IMR-90 (cell line): ENCODE data around the gene P2RX5. TPM values are rescaled to one million over a fixed set of nuclear protein-coding genes. Genes with fewer than 3 reads are reported as not detected.
A peak's percentile ranks its signal among the peaks of the same experiment; 100 is the strongest.

ENCODE experiments used
- ATAC-seq: fragments of 200-7000 bp; cut with Tn5 transposase; 2 replicates; pipeline ENCODE4 v1.9.1; 2020; ENCODE audit warnings: low read depth, mild to moderate bottlenecking, moderate library complexity
- BruUV-seq: library from RNA; stranded (reverse); fragments of 400-500 nt; replicated peaks from 2 replicates; lab custom pipeline; 2021; lab: Mats Ljungman, UMichigan
- CTCF ChIA-PET: fragments of 300-600 bp; formaldehyde crosslinking; extraction: SDS; loops from one replicate; lab custom pipeline; 2021; ENCODE audit warnings: antibody characterized with exemption; lab: Yijun Ruan, JAX
- POLR2A ChIA-PET: fragments of 300-600 bp; sonication (Branson Sonifier 250); formaldehyde crosslinking; loops from one replicate; lab custom pipeline; 2022; ENCODE audit warnings: antibody characterized with exemption; ENCODE audit not compliant: unreplicated experiment; lab: Charles Lee
- DNase-seq: peaks from one replicate; pipeline ENCODE4 v3.0.0; 2013
- H2AFZ ChIP-seq: replicated peaks from 2 replicates; pipeline ENCODE3; 2013; ENCODE audit warnings: low read length, mild to moderate bottlenecking; ENCODE audit not compliant: poor library complexity
- H2AK5ac ChIP-seq: 2 replicates; pipeline ENCODE4 v1.6.1; 2013; ENCODE audit warnings: low read depth, low read length, inconsistent platforms
- H2AK9ac ChIP-seq: replicated peaks from 2 replicates; pipeline ENCODE3; 2013; ENCODE audit warnings: mild to moderate bottlenecking, low read depth, low read length, moderate library complexity; ENCODE audit not compliant: poor library complexity
- H2BK120ac ChIP-seq: 2 replicates; pipeline ENCODE4 v1.6.1; 2013; ENCODE audit warnings: low read depth, low read length, inconsistent platforms
- H2BK15ac ChIP-seq: 3 replicates; pipeline ENCODE4 v1.6.1; 2013; ENCODE audit warnings: low read depth, low read length, inconsistent platforms
- H2BK20ac ChIP-seq: 2 replicates; pipeline ENCODE4 v1.6.1; 2013; ENCODE audit warnings: low read depth, mild to moderate bottlenecking, inconsistent platforms, low read length, moderate library complexity
- H2BK5ac ChIP-seq: 2 replicates; pipeline ENCODE4 v1.6.1; 2013; ENCODE audit warnings: mild to moderate bottlenecking, low read depth, low read length, inconsistent platforms; ENCODE audit not compliant: poor library complexity, severe bottlenecking
- H3K14ac ChIP-seq: replicated peaks from 2 replicates; pipeline ENCODE4 v1.6.1; 2013; ENCODE audit warnings: low read depth, low read length, inconsistent platforms
- H3K18ac ChIP-seq: 2 replicates; pipeline ENCODE4 v1.6.1; 2013; ENCODE audit warnings: low read depth, low read length, control low read depth
- H3K23ac ChIP-seq: 2 replicates; pipeline ENCODE4 v1.6.1; 2013; ENCODE audit warnings: low read depth, low read length, inconsistent platforms
- H3K27ac ChIP-seq: 2 replicates; pipeline ENCODE4 v1.5.1; 2013; ENCODE audit warnings: mild to moderate bottlenecking, control low read depth, low read length; ENCODE audit not compliant: insufficient read depth
- H3K27me3 ChIP-seq: 2 replicates; pipeline ENCODE4 v1.6.1; 2013; ENCODE audit warnings: low read length; ENCODE audit not compliant: control insufficient read depth, insufficient read depth
- H3K36me3 ChIP-seq: 2 replicates; pipeline ENCODE4 v1.6.1; 2013; ENCODE audit warnings: low read length, mixed read lengths; ENCODE audit not compliant: control insufficient read depth, insufficient read depth
- H3K4ac ChIP-seq: 2 replicates; pipeline ENCODE4 v1.6.1; 2013; ENCODE audit warnings: low read depth, low read length, inconsistent platforms
- H3K4me1 ChIP-seq: 2 replicates; pipeline ENCODE4 v1.6.1; 2013; ENCODE audit warnings: low read length, mixed read lengths; ENCODE audit not compliant: control insufficient read depth, insufficient read depth
- H3K4me2 ChIP-seq: 2 replicates; pipeline ENCODE4 v1.6.1; 2013; ENCODE audit warnings: low read depth, mild to moderate bottlenecking, control low read depth, low read length, moderate library complexity
- H3K4me3 ChIP-seq: 2 replicates; pipeline ENCODE4 v1.5.1; 2013; ENCODE audit warnings: low read depth, mild to moderate bottlenecking, control low read depth, low read length, moderate library complexity; ENCODE audit not compliant: insufficient read depth
- H3K56ac ChIP-seq: 2 replicates; pipeline ENCODE4 v1.6.1; 2013; ENCODE audit warnings: low read length, inconsistent platforms; ENCODE audit not compliant: insufficient read depth; ENCODE audit errors: extremely low read depth
- H3K79me1 ChIP-seq, 2 experiments: 2 replicates each; pipeline ENCODE4 v1.6.1; 2013; ENCODE audit warnings: low read length in 2 of 2, inconsistent platforms in 1 of 2, low read depth in 1 of 2
- H3K9ac ChIP-seq: 2 replicates; pipeline ENCODE4 v1.6.1; 2013; ENCODE audit warnings: low read depth, low read length, control low read depth
- H3K9me1 ChIP-seq: 2 replicates; pipeline ENCODE4 v1.6.1; 2013; ENCODE audit warnings: low read length, inconsistent platforms; ENCODE audit not compliant: insufficient read depth
- H3K9me3 ChIP-seq: 2 replicates; pipeline ENCODE4 v1.6.1; 2013; ENCODE audit warnings: low read length; ENCODE audit not compliant: control insufficient read depth, insufficient read depth
- H4K20me1 ChIP-seq: 2 replicates; pipeline ENCODE4 v1.6.1; 2013; ENCODE audit warnings: low read length, inconsistent platforms; ENCODE audit not compliant: insufficient read depth
- H4K5ac ChIP-seq: 2 replicates; pipeline ENCODE4 v1.6.1; 2013; ENCODE audit warnings: mild to moderate bottlenecking, low read depth, low read length, control low read depth
- H4K8ac ChIP-seq, 2 experiments: 2 replicates each; pipeline ENCODE4 v1.6.1; 2013; ENCODE audit warnings: low read depth in 2 of 2, low read length in 2 of 2, control low read depth in 1 of 2, inconsistent platforms in 1 of 2
- H4K91ac ChIP-seq: 2 replicates; pipeline ENCODE4 v1.6.1; 2013; ENCODE audit warnings: low read depth, low read length, inconsistent platforms; ENCODE audit not compliant: insufficient read depth
- BHLHE40 ChIP-seq: fragments of 150-350 bp; IDR thresholded peaks from 2 replicates; pipeline ENCODE4 v1.6.1; 2016; ENCODE audit warnings: mild to moderate bottlenecking, low read depth, low read length
- CHD1 ChIP-seq: IDR thresholded peaks from 2 replicates; pipeline ENCODE4 v1.6.1; 2012; ENCODE audit warnings: low read depth, low read length, improper control_type of control experiment
- ELK1 ChIP-seq: fragments of 150-350 bp; IDR thresholded peaks from 2 replicates; pipeline ENCODE4 v1.6.1; 2016; ENCODE audit warnings: low read depth, mild to moderate bottlenecking, low read length, moderate library complexity, borderline replicate concordance
- FOS ChIP-seq: fragments of 150-350 bp; IDR thresholded peaks from 2 replicates; pipeline ENCODE4 v1.6.1; 2016; ENCODE audit warnings: low read depth, low read length
- MAFK ChIP-seq: IDR thresholded peaks from 2 replicates; pipeline ENCODE4 v1.6.1; 2012; ENCODE audit warnings: low read depth, low read length, improper control_type of control experiment
- MXI1 ChIP-seq: IDR thresholded peaks from 2 replicates; pipeline ENCODE4 v1.6.1; 2012; ENCODE audit warnings: low read depth, mild to moderate bottlenecking, low read length, moderate library complexity, borderline replicate concordance
- NFE2L2 ChIP-seq: fragments of 150-350 bp; IDR thresholded peaks from 2 replicates; pipeline ENCODE4 v1.6.1; 2016; ENCODE audit warnings: low read depth, mild to moderate bottlenecking, low read length
- POLR2A ChIP-seq: IDR thresholded peaks from 2 replicates; pipeline ENCODE4 v1.6.1; 2012; ENCODE audit warnings: mild to moderate bottlenecking, low read depth, low read length
- RAD21 ChIP-seq: IDR thresholded peaks from 2 replicates; pipeline ENCODE4 v1.6.1; 2012; ENCODE audit warnings: low read length, improper control_type of control experiment
- RCOR1 ChIP-seq: IDR thresholded peaks from 2 replicates; pipeline ENCODE4 v1.6.1; 2012; ENCODE audit warnings: mild to moderate bottlenecking, low read length, improper control_type of control experiment; ENCODE audit not compliant: insufficient replicate concordance
- SMC3 ChIP-seq: fragments of 150-350 bp; IDR thresholded peaks from 2 replicates; pipeline ENCODE4 v1.6.1; 2016; ENCODE audit warnings: low read depth, mild to moderate bottlenecking, antibody characterized with exemption, low read length, moderate library complexity
- USF2 ChIP-seq: fragments of 150-350 bp; IDR thresholded peaks from 2 replicates; pipeline ENCODE4 v1.6.1; 2017; ENCODE audit warnings: mild to moderate bottlenecking, antibody characterized with exemption, low read length, low read depth
- WGBS, 2 experiments: methylation state at CpG; one replicate each; pipeline versions ENCODE4 v1.1.5 to v1.1.7; 2013; ENCODE audit warnings: missing lambda C conversion rate in 2 of 2; ENCODE audit not compliant: insufficient read length in 1 of 2; ENCODE audit errors: extremely low coverage in 2 of 2; 5-methylcytosine and 5-hydroxymethylcytosine counted together
- dilution Hi-C: fragments of 300-500 bp; cut with HindIII; formaldehyde crosslinking; loops from one replicate; pipeline ENCODE4 v1.14.3; 2018; ENCODE audit warnings: low sequenced_read_pairs; ENCODE audit not compliant: unreplicated experiment
- in situ Hi-C: fragments of 300-500 bp; cut with MboI; formaldehyde crosslinking; loops from 3 replicates; pipeline ENCODE4 v1.14.3; 2019; ENCODE audit warnings: low sequenced_read_pairs, inconsistent platforms, mixed read lengths
- intact Hi-C: fragments of 100-400 bp; cut with micrococcal nuclease; formaldehyde crosslinking; loops from 2 replicates; pipeline ENCODE4 v1.10.0; 2022
- polyA plus RNA-seq, 3 experiments: library from polyadenylated mRNA; depleted of rRNA; stranded (reverse); fragments of >200 nt; gene quantifications; 2 replicates each; pipeline ENCODE4 v1.2.3, GENCODE V29; 2012; ENCODE audit warnings: low replicate concordance in 1 of 3
- total RNA-seq: library from RNA; depleted of rRNA; stranded (reverse); fragments of >200 nt; gene quantifications from 2 replicates; pipeline ENCODE4 v1.2.3, GENCODE V29; 2012
- TF ChIP-seq, protein P1 (sequence below): conservative IDR thresholded peaks from 2 replicates; pipeline ENCODE4 v1.5.1; 2012; ENCODE audit warnings: mild to moderate bottlenecking, low read depth, low read length, improper control_type of control experiment

P2RX5 gene
- total and polyA plus RNA-seq, 2 of the 4 experiments (the other 2 are of a cell fraction): 1.8 to 3.7 TPM

DNA sequence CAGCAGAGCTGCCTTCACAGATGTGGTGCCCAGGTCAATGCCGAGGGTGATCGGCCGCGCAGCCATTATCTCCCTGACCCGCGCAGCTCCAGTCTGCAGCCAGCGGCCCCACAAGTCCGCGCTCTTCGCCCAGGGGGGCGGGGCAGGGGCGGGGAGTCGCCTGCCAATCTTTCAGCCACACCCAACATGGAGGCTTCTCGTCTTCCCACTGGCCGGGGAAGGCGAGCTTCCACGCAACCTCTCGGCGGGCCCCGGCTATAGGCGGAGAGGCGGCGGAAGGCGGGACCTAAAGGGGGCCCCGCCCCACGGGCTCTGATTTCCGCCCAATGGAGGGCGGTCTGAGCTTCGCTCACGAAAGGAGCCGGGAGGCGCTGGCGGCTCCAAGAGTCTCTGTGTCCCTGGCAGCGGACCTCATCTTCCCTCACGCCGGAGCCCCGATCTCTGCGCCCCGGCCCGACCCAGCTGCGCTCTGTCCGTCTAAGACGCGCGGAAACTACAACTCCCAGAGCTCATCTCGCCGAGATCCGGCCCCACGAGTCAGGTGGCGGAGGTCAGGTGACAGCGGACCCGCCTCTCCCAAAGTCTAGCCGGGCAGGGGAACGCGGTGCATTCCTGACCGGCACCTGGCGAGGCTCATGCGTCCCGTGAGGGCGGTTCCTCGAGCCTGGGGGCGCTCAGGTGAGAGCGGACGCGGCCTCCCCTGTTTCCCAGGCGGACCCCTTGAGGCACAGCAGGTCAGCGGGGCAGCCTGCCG lies 59.6 kb downstream of the P2RX5 start, which contains the start of the genes CTNS and SHPK:
Gene CTNS (plus strand): TSS at position 607 of the 754 bp plus-strand sequence. CDS start 3,447 bp downstream, outside the sequence.
Gene SHPK (minus strand): TSS at position 97 of the 754 bp plus-strand sequence. CDS start 31 bp downstream, at position 66.
- H2AK9ac ChIP-seq: peak within 1 kb of the TSS; percentile 92
- H3K4me2 ChIP-seq: peak within 1 kb of the TSS; percentile 98
- intact Hi-C loops: loop anchor here (5.0 kb wide), 1 partner anchor 99 kb away; no protein-coding TSS in a partner anchor
- H2AFZ ChIP-seq: peak within 1 kb of the TSS; percentile 99
- H4K91ac ChIP-seq: peak within 1 kb of the TSS; percentile 96
- H3K18ac ChIP-seq: peak within 1 kb of the TSS; percentile 81
- peaks cover 3% of the 10 kb centered on the region for H4K20me1 ChIP-seq
- DNase-seq (peak; percentile 94), ATAC-seq (peak; percentile 98)
- H3K4me1 ChIP-seq: peaks cover 6% of the 10 kb centered on the region
- POLR2A ChIA-PET: no interaction called here
- peak within 1 kb of the TSS; percentile 91 for H3K56ac ChIP-seq
- H2BK5ac ChIP-seq: peak within 1 kb of the TSS; percentile 89
- H4K5ac ChIP-seq: peak within 1 kb of the TSS; percentile 79; the same call in 1 of the 2 replicates
- H3K23ac ChIP-seq: peak within 1 kb of the TSS; percentile 75
- H3K79me1 ChIP-seq: peaks cover 14 to 42% of the 10 kb centered on the region in 2 experiments
- H3K4ac ChIP-seq: peak within 1 kb of the TSS; percentile 81
- CTCF ChIA-PET: interaction anchor here (2.5 kb wide), 1 partner anchor 12 kb away, joined by 10 read pairs; no protein-coding TSS in a partner anchor
- in situ Hi-C loops: no loop called here
- peak within 1 kb of the TSS; percentile 78; the same call in 1 of the 3 replicates for H2BK15ac ChIP-seq
- H3K27me3 ChIP-seq: no peaks in the 10 kb centered on the region
- WGBS, 2 experiments: 0% methylated on average over 31 of the region's 68 CpGs; no CpG with 5 or more reads in 1 of the 2 experiments
- H2BK120ac ChIP-seq: peak within 1 kb of the TSS; percentile 94
- peak within 1 kb of the TSS; percentile 93 for H3K27ac ChIP-seq
- H3K14ac ChIP-seq: peak within 1 kb of the TSS; percentile 74
- H2AK5ac ChIP-seq: peak within 1 kb of the TSS; percentile 83; the same call in 1 of the 2 replicates
- BruUV-seq: TSS peak; percentile 44
- H3K9ac ChIP-seq: peak within 1 kb of the TSS; percentile 84
- H3K9me3 ChIP-seq: no peaks in the 10 kb centered on the region
- H3K9me1 ChIP-seq: peaks cover 8% of the 10 kb centered on the region; the same call in 1 of the 2 replicates
- dilution Hi-C loops: no loop called here
- peaks cover 3% of the 10 kb centered on the region; the same call in 1 of the 2 replicates for H3K36me3 ChIP-seq
- H4K8ac ChIP-seq: peak within 1 kb of the TSS; percentile 8 to 89; a peak in 2 of 4 replicates
- H2BK20ac ChIP-seq: no peak within 1 kb of the TSS
- peak within 1 kb of the TSS; percentile 88 for H3K4me3 ChIP-seq
- TF ChIP-seq ELK1 (no peak), BHLHE40 (no peak), CHD1 (no peak), FOS (peak; percentile 77), RAD21 (no peak), POLR2A (no peak; the same call in 1 of the 2 replicates), SMC3 (no peak), MXI1 (no peak), NFE2L2 (no peak), MAFK (no peak), RCOR1 (no peak), USF2 (peak; percentile 99)
- TF ChIP-seq, protein P1, sequence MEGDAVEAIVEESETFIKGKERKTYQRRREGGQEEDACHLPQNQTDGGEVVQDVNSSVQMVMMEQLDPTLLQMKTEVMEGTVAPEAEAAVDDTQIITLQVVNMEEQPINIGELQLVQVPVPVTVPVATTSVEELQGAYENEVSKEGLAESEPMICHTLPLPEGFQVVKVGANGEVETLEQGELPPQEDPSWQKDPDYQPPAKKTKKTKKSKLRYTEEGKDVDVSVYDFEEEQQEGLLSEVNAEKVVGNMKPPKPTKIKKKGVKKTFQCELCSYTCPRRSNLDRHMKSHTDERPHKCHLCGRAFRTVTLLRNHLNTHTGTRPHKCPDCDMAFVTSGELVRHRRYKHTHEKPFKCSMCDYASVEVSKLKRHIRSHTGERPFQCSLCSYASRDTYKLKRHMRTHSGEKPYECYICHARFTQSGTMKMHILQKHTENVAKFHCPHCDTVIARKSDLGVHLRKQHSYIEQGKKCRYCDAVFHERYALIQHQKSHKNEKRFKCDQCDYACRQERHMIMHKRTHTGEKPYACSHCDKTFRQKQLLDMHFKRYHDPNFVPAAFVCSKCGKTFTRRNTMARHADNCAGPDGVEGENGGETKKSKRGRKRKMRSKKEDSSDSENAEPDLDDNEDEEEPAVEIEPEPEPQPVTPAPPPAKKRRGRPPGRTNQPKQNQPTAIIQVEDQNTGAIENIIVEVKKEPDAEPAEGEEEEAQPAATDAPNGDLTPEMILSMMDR: no peak
